HG03066 (cell line): ENCODE results near the gene PTPRN2.
"Not testable (repeated sequence)": the region's sequence is repeated elsewhere in the genome, so short reads cannot be mapped to it uniquely, and the experiment has no call there.

Source experiments
- ATAC-seq: cut with Tn5 transposase; IDR thresholded peaks from one replicate; pipeline ENCODE4 v1.9.1; 2021; ENCODE audit warnings: low read depth; ENCODE audit not compliant: unreplicated experiment

PTPRN2 gene

GRCh38 chr7:158235862-158236261 is 351.8 kb downstream of the PTPRN2 start:
- no peak for ATAC-seq

DNA sequence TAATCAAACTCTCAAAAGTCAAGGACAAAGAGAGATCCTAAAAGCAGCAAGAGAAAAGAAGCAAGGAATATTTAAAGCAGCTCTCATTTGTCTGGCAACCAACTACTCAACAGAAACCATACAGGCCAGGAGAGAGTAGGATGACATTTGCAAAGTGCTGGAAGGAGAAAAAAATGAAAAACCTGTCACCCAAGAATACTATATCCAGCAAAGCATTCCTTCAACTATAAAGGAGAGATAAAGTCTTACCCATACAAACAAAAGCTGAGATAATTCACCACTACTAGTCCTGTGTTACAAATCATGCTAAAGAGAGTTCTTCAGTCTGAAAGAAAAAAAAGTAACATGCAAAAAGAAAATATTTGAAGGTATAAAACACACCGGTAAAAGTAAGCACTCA is 357.7 kb downstream of the PTPRN2 start:
- ATAC-seq, result no peak

DNA sequence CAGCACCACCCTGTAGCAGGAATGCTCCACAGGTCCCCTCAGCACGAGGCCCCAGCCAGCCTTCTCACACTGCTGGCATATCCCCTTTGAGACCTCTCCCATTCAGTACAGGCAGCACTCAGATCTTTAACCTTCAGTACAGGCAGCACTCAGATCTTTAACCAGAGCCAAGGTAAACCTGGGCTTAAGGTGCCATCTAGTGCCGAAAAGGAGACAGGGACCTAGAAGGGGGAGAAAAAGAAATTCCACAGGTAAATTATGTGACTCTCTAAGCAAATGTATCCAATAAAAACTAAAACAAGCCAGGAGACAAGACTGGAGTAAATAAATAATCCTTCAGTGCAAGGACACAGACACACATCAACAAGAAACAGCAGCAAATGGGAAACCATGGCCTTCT is 358.6 kb downstream of the PTPRN2 start:
- ATAC-seq, result no peak

GRCh38 chr7:158228131-158228530 is 359.5 kb downstream of the PTPRN2 start:
- no peak for ATAC-seq

- ATAC-seq, result no peak
Measured at GRCh38 chr7:158227258-158227984, 360.2 kb downstream of the PTPRN2 start.

- no peak for ATAC-seq
Measured at GRCh38 chr7:158216198-158216597, 371.4 kb downstream of the PTPRN2 start.

- ATAC-seq, result no peak
Measured at GRCh38 chr7:158209435-158209834, 378.2 kb downstream of the PTPRN2 start.

DNA sequence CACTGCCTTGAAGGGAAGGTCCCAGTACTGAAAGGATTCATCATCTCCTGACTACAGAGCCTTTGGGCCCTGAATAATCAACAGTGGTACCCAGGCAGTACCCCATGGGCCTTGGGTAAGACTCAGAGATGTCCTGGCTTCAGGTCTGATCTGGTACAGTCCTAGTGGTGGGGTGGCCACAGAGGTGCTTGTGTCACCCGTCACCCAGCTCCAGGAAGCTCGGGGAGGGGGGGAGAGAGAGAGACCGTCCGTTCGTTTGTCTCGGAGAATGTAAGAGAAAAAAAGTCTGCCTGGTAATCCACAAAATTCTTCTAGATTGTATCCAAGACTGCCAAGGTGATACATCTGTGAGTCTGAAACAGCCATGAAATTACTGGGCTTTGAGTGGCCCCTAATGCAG is 381.3 kb downstream of the PTPRN2 start:
- no peak for ATAC-seq

DNA sequence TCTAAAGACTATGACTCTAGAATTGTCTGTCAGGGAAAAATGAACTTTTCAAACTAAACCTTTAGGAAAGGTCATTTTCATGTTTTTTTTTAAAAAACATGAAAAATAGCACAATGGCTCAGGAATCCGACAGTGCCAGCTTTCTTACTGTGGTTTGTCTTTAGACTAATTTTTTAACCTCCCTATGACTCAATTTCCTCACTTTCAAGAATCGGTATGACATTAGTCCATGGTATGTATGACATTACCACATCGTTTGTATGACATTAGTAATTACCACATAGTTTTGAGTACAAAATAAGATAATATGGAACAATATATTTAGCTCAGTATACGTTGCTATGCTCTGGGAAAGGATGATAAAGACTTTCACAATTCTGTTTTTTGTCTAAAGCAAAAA is 383.2 kb downstream of the PTPRN2 start:
- no peak for ATAC-seq

- ATAC-seq, result not testable (repeated sequence)
Measured at GRCh38 chr7:158203948-158204347, 383.7 kb downstream of the PTPRN2 start.

DNA sequence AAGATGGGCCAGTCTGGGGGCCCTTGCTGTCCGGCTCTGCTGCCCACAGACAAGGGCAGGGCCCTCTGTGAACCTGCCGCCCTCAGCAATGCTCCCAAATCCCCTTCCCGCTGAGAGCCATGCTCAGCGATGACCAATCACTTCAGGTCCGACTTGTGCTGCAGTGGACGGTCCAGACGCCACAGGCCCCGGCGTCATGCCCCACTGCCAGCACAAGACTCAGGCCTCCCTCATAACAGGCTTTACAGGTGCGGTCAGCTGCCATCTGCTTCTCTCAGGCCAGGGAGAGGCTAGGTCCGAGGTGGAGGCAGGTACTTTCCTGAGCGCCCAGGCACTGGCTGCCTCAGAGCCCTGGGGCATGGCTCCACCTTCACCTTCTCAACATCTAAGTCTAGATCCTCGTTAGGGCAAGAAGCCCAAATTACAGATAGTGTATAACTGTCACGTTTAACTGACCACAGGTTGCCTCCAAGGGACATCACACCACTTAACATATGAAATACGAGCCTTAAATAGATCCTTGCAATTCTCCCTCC is 393.2 kb downstream of the PTPRN2 start:
- ATAC-seq, result no peak

- ATAC-seq, result no peak
Measured at GRCh38 chr7:158193446-158193845, 394.2 kb downstream of the PTPRN2 start.

DNA sequence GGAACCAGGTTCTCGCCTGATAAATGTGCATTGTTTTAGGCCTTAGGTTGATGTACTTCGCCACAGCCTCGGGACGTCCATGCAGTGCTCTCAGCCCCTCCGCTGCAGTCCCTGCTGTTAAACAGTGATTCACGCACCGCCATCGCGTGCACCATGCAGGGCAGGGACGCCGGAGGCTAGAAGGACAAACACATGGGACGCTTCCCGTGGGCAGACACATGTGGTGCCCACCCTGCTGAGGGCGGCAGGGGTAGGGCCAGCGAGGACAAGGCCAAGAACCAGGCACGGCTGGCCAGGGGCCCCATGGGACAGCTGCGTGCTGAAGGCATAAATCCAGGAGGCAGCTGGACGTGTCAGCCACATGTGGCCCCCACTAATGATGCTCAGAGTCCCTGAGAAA is 394.7 kb downstream of the PTPRN2 start:
- ATAC-seq, result no peak

- no peak for ATAC-seq
Measured at GRCh38 chr7:158192184-158192835, 395.3 kb downstream of the PTPRN2 start.

DNA sequence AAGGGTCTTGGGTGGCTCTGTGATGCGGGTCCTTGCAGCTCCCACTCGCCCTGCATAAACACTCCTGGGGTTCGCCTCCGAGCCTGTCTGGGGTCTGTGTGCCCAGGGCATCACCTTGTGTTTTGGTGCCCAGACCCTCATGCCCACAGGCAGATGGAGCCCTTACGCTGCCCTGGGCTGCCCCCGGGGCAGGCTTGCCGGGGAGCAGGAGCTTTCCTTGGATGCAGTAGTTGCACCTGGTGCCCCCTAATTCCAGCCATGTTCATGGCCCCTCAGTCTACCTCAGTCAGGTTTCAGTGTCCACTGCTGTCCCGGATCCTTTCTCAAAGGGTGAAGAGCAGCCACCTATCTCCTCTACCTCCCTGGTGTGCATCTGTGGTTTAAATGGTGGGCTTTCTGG is 396.0 kb downstream of the PTPRN2 start:
- ATAC-seq, result no peak

DNA sequence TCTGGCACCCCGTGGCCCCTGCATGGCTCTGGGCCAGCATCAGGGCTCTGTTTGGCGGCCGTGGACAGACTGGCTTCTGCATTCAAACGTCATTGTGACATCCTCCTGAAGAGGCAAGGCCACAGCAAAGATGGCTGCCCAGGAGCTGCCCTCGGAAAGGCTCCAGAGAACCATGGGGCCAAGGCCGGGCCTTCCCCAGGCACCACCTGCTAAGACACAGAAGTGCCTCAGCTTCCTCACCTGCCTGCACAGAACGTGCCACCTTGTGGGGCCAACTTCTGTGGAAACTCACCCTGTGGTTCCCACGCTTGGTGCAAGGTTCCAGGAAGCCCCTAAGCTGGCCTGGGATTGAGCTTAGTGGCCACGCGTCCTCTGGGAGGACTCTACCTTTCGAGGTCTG is 396.9 kb downstream of the PTPRN2 start:
- no peak for ATAC-seq

- ATAC-seq, result no peak
Measured at GRCh38 chr7:158188676-158189075, 398.9 kb downstream of the PTPRN2 start.

DNA sequence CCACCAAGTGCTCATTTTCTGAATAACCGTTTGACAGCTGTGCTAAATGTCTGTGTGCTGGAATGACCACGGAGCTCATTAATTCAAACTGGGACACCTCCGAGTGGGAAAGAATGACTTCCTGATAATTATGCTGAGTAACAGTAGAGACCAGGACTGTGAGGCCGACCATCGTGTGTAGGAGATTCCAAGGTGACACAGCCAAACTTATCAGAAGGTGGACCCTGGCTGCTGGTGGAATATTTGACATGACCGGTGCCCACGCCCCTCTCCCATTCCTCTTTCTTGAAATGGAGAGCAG is 400.0 kb downstream of the PTPRN2 start:
- ATAC-seq, result no peak

- no peak for ATAC-seq
Measured at GRCh38 chr7:158186864-158187693, 400.5 kb downstream of the PTPRN2 start.

GRCh38 chr7:158186406-158186805 is 401.2 kb downstream of the PTPRN2 start:
- no peak for ATAC-seq

GRCh38 chr7:158185653-158186052 is 402.0 kb downstream of the PTPRN2 start:
- ATAC-seq, result no peak
